ES-I3 (cell line): ENCODE measurements around the gene SLC2A1.

Experiments
- H3K36me3 ChIP-seq: 2 replicates; pipeline ENCODE4 v1.6.1; 2013; ENCODE audit warnings: mild to moderate bottlenecking, low read length, control low read depth, moderate library complexity; ENCODE audit not compliant: insufficient read depth
- H3K4me1 ChIP-seq: 2 replicates; pipeline ENCODE4 v1.6.1; 2013; ENCODE audit warnings: mild to moderate bottlenecking, control low read depth, low read length; ENCODE audit not compliant: insufficient read depth
- H3K9ac ChIP-seq: 2 replicates; pipeline ENCODE4 v1.6.1; 2013; ENCODE audit warnings: low read depth, mild to moderate bottlenecking, low read length, moderate library complexity
- H3K9me3 ChIP-seq: 2 replicates; pipeline ENCODE4 v1.6.1; 2013; ENCODE audit warnings: mild to moderate bottlenecking, low read length, moderate library complexity; ENCODE audit not compliant: control insufficient read depth, insufficient read depth

Gene SLC2A1

GRCh38 chr1:42935313-42935895, 23.3 kb downstream of the SLC2A1 start:
- Histone ChIP-seq H3K9ac (no peak overlapping the region), H3K36me3 (peaks cover 68% of the 10 kb centered on the region), H3K4me1 (peaks cover 54% of the 10 kb centered on the region), H3K9me3 (no peaks in the 10 kb centered on the region)

DNA sequence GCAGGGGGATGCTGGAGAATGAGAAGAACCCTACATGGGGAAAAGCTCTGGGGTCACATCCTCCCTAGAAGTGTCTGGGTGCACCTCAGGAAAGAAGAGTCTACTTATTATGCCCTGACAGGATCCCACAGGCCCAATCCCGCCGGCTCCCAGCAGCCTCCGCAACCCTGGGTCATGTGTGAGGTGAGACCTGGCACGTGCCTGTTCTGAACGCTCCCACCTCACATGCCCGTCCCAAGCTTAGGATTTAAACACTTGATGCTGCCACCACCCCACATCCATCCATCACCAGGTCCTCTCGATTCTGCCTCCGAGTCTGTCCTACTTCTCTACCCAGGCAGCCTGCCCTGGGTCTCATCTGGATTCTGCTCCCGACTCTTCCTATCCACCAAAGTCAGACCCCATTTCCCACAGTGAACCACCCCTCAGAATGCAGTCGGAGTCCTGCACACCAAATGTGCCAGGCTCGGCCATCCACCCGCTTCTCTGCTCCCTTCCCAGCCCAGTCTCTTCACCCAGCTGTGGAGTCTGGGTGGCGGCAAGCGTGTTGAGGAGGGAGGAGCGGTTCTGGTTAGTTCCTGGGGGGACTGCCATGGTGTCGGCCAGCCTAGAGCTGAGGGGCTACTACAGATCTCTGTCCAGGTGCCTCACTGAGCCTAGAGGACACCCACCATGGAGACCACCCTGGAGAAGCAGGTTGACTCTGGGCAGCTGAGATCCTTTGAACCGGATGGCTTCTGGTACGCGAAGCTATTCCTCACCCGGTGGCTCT, 23.9 kb downstream of the SLC2A1 start:
- Histone ChIP-seq H3K4me1 (peaks cover 54% of the 10 kb centered on the region), H3K36me3 (peaks cover 68% of the 10 kb centered on the region), H3K9ac (no peak overlapping the region), H3K9me3 (no peaks in the 10 kb centered on the region)

DNA sequence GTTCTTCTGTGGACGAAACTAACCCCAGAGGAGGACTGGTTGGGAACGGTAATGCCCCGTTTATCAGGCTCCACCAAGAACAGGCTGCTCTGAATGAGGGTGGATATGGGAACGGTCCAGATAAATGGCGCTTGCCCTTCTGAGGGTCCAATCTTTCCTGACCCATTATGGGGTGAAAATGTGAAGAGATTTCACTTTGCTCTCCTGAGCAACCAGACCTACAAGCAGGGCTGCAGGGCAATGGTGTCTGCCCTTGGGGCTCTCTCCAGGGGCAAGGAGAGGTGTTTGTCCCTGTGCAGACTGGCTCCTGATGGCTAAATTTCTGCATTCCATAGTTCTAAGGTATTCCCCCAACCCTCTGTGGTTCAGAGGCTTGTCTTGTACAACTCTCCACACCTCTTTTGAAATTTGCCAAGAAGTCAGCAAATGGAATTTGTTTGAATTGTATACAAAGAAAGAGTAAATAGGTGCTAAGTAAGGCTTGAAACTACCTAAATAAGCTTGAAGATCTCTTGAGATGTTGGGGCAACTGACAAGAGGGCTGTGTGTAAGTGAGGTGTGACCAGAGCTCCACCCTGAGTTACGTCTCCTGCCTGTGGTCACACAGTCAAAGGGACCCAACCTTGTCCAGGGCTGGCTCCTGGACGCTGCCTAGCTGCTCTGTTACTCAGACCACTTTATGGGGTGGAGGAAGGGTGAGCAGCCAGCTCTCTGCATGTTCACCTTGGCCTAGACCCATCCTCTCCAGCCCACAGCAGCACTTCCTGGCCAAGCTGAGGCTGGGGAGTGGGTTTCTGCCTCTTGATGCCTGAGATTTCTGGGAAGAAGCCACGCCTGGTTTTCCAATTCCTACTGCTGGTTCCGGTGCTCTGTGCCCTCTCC, 24.8 kb downstream of the SLC2A1 start:
- H3K36me3 ChIP-seq, result peaks cover 59% of the 10 kb centered on the region

DNA sequence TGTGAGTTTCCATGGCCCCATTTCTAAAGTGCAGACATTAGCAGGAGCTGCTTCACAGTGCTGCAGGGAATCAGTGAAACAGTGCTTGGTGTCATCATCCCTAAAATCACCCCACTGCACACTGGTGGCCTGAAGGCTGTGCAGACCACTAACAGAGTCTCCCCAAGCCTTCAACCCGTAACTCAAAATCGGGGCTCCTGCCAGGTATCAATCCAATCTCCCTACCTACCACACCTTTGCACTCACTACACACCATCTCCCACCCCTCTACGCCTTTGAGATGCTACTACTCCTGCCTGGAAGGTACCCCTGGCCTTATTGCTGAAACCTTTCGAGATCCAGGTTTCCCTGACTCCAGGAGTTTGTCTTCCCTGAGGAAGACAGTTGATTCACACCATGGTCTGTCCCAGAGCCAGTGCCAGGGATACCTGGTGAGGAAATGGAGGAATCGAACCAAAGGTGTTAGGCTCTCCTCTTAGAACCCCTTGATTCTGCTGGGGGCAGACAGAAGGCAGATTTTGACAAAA, 25.5 kb downstream of the SLC2A1 start:
- peaks cover 44% of the 10 kb centered on the region for H3K4me1 ChIP-seq
- peaks cover 57% of the 10 kb centered on the region for H3K36me3 ChIP-seq
- no peak overlapping the region for H3K9ac ChIP-seq
- H3K9me3 ChIP-seq, result no peaks in the 10 kb centered on the region

More for the DNA sequence above, 24.8 kb downstream of the SLC2A1 start:
- Histone ChIP-seq H3K9me3 (no peaks in the 10 kb centered on the region), H3K4me1 (peaks cover 51% of the 10 kb centered on the region), H3K9ac (no peak overlapping the region)

GRCh38 chr1:42932442-42932941, 26.2 kb downstream of the SLC2A1 start:
- no peaks in the 10 kb centered on the region for H3K9me3 ChIP-seq
- H3K36me3 ChIP-seq, result peaks cover 57% of the 10 kb centered on the region
- H3K4me1 ChIP-seq, result peaks cover 37% of the 10 kb centered on the region
- no peak overlapping the region for H3K9ac ChIP-seq

- H3K9me3 ChIP-seq, result no peaks in the 10 kb centered on the region
- peaks cover 61% of the 10 kb centered on the region for H3K36me3 ChIP-seq
- peaks cover 34% of the 10 kb centered on the region for H3K4me1 ChIP-seq
- no peak overlapping the region for H3K9ac ChIP-seq
These were observed 26.7 kb downstream of the SLC2A1 start for GRCh38 chr1:42931911-42932422.

GRCh38 chr1:42931108-42931539, 27.5 kb downstream of the SLC2A1 start:
- Histone ChIP-seq H3K4me1 (peaks cover 29% of the 10 kb centered on the region), H3K9me3 (no peaks in the 10 kb centered on the region), H3K36me3 (peaks cover 67% of the 10 kb centered on the region), H3K9ac (no peak overlapping the region)

- H3K4me1 ChIP-seq, result peaks cover 26% of the 10 kb centered on the region
- H3K36me3 ChIP-seq, result peaks cover 62% of the 10 kb centered on the region
- H3K9me3 ChIP-seq, result no peaks in the 10 kb centered on the region
- H3K9ac ChIP-seq, result no peak overlapping the region
These were observed 28.2 kb downstream of the SLC2A1 start for GRCh38 chr1:42930178-42931107.

GRCh38 chr1:42929434-42930177, 29.1 kb downstream of the SLC2A1 start:
- Histone ChIP-seq H3K9me3 (no peaks in the 10 kb centered on the region), H3K4me1 (peaks cover 26% of the 10 kb centered on the region), H3K36me3 (peaks cover 56% of the 10 kb centered on the region), H3K9ac (no peak overlapping the region)

GRCh38 chr1:42928859-42929258, 29.8 kb downstream of the SLC2A1 start:
- Histone ChIP-seq H3K4me1 (peaks cover 22% of the 10 kb centered on the region), H3K9me3 (no peaks in the 10 kb centered on the region), H3K36me3 (peaks cover 48% of the 10 kb centered on the region), H3K9ac (no peak overlapping the region)

GRCh38 chr1:42927920-42928505, 30.7 kb downstream of the SLC2A1 start:
- Histone ChIP-seq H3K4me1 (peaks cover 22% of the 10 kb centered on the region), H3K36me3 (peaks cover 40% of the 10 kb centered on the region), H3K9ac (no peak overlapping the region), H3K9me3 (no peaks in the 10 kb centered on the region)

DNA sequence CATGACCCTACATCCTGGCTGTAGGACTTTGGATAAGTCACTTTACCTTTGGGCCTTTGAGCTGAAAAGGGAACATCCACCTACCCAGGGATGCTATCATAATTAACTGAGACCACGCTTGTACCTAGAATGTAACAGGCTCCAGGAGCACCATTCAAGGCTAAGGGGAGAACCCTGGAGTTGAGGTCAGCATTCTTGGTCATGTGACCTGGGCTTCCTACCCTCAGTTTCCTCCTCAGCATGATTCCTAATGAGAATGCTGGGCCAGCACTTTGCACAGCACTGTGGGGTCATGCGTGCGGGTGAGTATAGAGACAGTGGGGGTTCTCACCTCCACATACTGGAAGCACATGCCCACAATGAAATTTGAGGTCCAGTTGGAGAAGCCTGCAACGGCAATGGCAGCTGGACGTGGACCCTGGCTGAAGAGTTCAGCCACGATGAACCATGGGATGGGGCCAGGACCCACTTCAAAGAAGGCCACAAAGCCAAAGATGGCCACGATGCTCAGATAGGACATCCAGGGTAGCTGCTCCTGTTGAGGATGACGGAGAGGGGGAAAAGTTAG, 31.3 kb downstream of the SLC2A1 start:
- no peak overlapping the region for H3K9ac ChIP-seq
- H3K9me3 ChIP-seq, result no peaks in the 10 kb centered on the region
- peaks cover 40% of the 10 kb centered on the region for H3K36me3 ChIP-seq
- H3K4me1 ChIP-seq, result peaks cover 19% of the 10 kb centered on the region; the same call in 1 of the 2 replicates
